T-helper 2 cell (primary cell): Measurements from ENCODE around the gene EXOC4.

ENCODE experiments used
- DNase-seq, 5 experiments: peaks; one replicate each; pipeline versions ENCODE4 v3.0.0 to v3.0.0-alpha.2; 2012 to 2022

Gene EXOC4

GRCh38 chr7:134098072-134098471 is 845.2 kb downstream of the EXOC4 start:
- no peak for DNase-seq

- no peak for DNase-seq
These were observed 848.8 kb downstream of the EXOC4 start for GRCh38 chr7:134101716-134102115.

- peak in 1 of 5 experiments; percentile 16 for DNase-seq
These were observed 851.3 kb downstream of the EXOC4 start for GRCh38 chr7:134104166-134104565.

GRCh38 chr7:134105841-134106240 is 853.0 kb downstream of the EXOC4 start:
- no peak for DNase-seq

GRCh38 chr7:134108802-134109201 is 855.9 kb downstream of the EXOC4 start:
- no peak for DNase-seq

GRCh38 chr7:134113655-134114054 is 860.8 kb downstream of the EXOC4 start:
- no peak for DNase-seq

- no peak for DNase-seq
These were observed 862.1 kb downstream of the EXOC4 start for GRCh38 chr7:134114992-134115391.
